Thymus (tissue), 11 donors: Measurements from ENCODE around the gene GNS. TPM values are rescaled to one million over a fixed set of nuclear protein-coding genes. Genes with fewer than 3 reads are reported as not detected.

ENCODE experiments used
- DNase-seq, 9 donors: peaks; one replicate each; pipeline ENCODE4 v3.0.0-alpha.2; 2013; ENCODE audit warnings: low spot score in 9 of 9, low read depth in 6 of 9, missing footprints in 1 of 9
- H3K27ac ChIP-seq, 2 donors: one replicate each; pipeline ENCODE4 v1.5.1; 2013; ENCODE audit warnings: control low read depth in 1 of 2, low read depth in 1 of 2, low read length in 1 of 2, mild to moderate bottlenecking in 1 of 2, moderate library complexity in 1 of 2
- H3K27me3 ChIP-seq, 2 donors: one replicate each; pipeline ENCODE4 v1.5.1; 2013; ENCODE audit warnings: low read length in 1 of 2; ENCODE audit not compliant: control insufficient read depth in 2 of 2, insufficient read depth in 1 of 2
- H3K36me3 ChIP-seq, 2 donors: one replicate each; pipeline ENCODE4 v1.5.1; 2013; ENCODE audit warnings: low read length in 1 of 2, mild to moderate bottlenecking in 1 of 2, moderate library complexity in 1 of 2; ENCODE audit not compliant: control insufficient read depth in 2 of 2, insufficient read depth in 2 of 2
- H3K4me1 ChIP-seq, 2 donors: one replicate each; pipeline ENCODE4 v1.5.1; 2013; ENCODE audit warnings: low read length in 2 of 2; ENCODE audit not compliant: control insufficient read depth in 2 of 2, insufficient read depth in 2 of 2
- H3K4me3 ChIP-seq, 2 donors: one replicate each; pipeline ENCODE4 v1.5.1; 2013; ENCODE audit warnings: low read length in 2 of 2, control low read depth in 1 of 2, mild to moderate bottlenecking in 1 of 2
- H3K9me3 ChIP-seq, 2 donors: one replicate each; pipeline ENCODE4 v1.5.1; 2013; ENCODE audit warnings: low read length in 1 of 2, mild to moderate bottlenecking in 1 of 2; ENCODE audit not compliant: control insufficient read depth in 2 of 2, insufficient read depth in 1 of 2
- WGBS: extraction: QIAGEN DNeasy Blood & Tissue Kit; methylation state at CpG from one replicate; pipeline ENCODE4 v1.1.7; 2013; 5-methylcytosine and 5-hydroxymethylcytosine counted together
- polyA plus RNA-seq: library from polyadenylated mRNA; stranded (reverse); fragments of 200-250 nt; gene quantifications from one replicate; pipeline ENCODE4 v1.2.3, GENCODE V29; 2013
- total RNA-seq: library from RNA; stranded (reverse); fragments of 120-200 nt; gene quantifications from one replicate; pipeline ENCODE4 v1.2.4, GENCODE V29; 2013
- donor health status: healthy.

GNS gene
- total and polyA plus RNA-seq, 2 donors: 21.2 to 27.2 TPM

GRCh38 chr12:64745259-64745807 lies 13.9 kb downstream of the GNS start:
- Histone ChIP-seq H3K27ac (no peak overlapping the region), H3K36me3 (peaks cover 20 to 43% of the 10 kb centered on the region in 2 donors), H3K4me3 (no peak overlapping the region), H3K27me3 (no peaks in the 10 kb centered on the region), H3K4me1 (no peaks in the 10 kb centered on the region), H3K9me3 (no peaks in the 10 kb centered on the region)
- 97% methylated on average over 7 of the region's 7 CpGs for WGBS
- no peak for DNase-seq

- no peak overlapping the region for H3K4me3 ChIP-seq
Observed at GRCh38 chr12:64744422-64745258, 14.6 kb downstream of the GNS start.

GRCh38 chr12:64743206-64743605 lies 16.0 kb downstream of the GNS start:
- Histone ChIP-seq H3K9me3 (no peaks in the 10 kb centered on the region), H3K4me1 (no peaks in the 10 kb centered on the region)
- 98% methylated on average over 3 of the region's 3 CpGs for WGBS

More at GRCh38 chr12:64744422-64745258, 14.6 kb downstream of the GNS start:
- no peak for DNase-seq
- Histone ChIP-seq H3K4me1 (no peaks in the 10 kb centered on the region), H3K36me3 (peaks cover 15 to 49% of the 10 kb centered on the region in 2 donors), H3K9me3 (no peaks in the 10 kb centered on the region), H3K27ac (no peak overlapping the region), H3K27me3 (no peaks in the 10 kb centered on the region)
- WGBS: 95% methylated on average over 5 of the region's 5 CpGs

GRCh38 chr12:64742416-64742815 lies 16.8 kb downstream of the GNS start:
- Histone ChIP-seq H3K27ac (no peak overlapping the region), H3K4me3 (no peak overlapping the region), H3K4me1 (no peaks in the 10 kb centered on the region), H3K27me3 (no peaks in the 10 kb centered on the region), H3K9me3 (no peaks in the 10 kb centered on the region), H3K36me3 (peaks cover 20 to 57% of the 10 kb centered on the region in 2 donors)
- DNase-seq: no peak
- WGBS: 94% methylated on average over 3 of the region's 3 CpGs

More at GRCh38 chr12:64743206-64743605, 16.0 kb downstream of the GNS start:
- Histone ChIP-seq H3K27ac (no peak overlapping the region), H3K4me3 (no peak overlapping the region), H3K27me3 (no peaks in the 10 kb centered on the region), H3K36me3 (peaks cover 20 to 57% of the 10 kb centered on the region in 2 donors)
- no peak for DNase-seq

- no peak overlapping the region for H3K4me3 ChIP-seq
- WGBS: 72% methylated on average over 2 of the region's 2 CpGs
- no peak overlapping the region for H3K27ac ChIP-seq
- no peaks in the 10 kb centered on the region for H3K9me3 ChIP-seq
- H3K4me1 ChIP-seq: no peaks in the 10 kb centered on the region
- H3K27me3 ChIP-seq: no peaks in the 10 kb centered on the region
- peaks cover 16 to 59% of the 10 kb centered on the region in 2 donors for H3K36me3 ChIP-seq
- DNase-seq: no peak
Observed at GRCh38 chr12:64740646-64741045, 18.6 kb downstream of the GNS start.

- Histone ChIP-seq H3K4me1 (no peaks in the 10 kb centered on the region), H3K4me3 (no peak overlapping the region), H3K27ac (no peak overlapping the region), H3K27me3 (no peaks in the 10 kb centered on the region), H3K9me3 (no peaks in the 10 kb centered on the region), H3K36me3 (peaks cover 13 to 54% of the 10 kb centered on the region in 2 donors)
- DNase-seq: no peak
- 96% methylated on average over 2 of the region's 2 CpGs for WGBS
Observed at GRCh38 chr12:64739778-64740177, 19.4 kb downstream of the GNS start.

- no peaks in the 10 kb centered on the region for H3K9me3 ChIP-seq
- peaks cover 8 to 36% of the 10 kb centered on the region in 2 donors for H3K36me3 ChIP-seq
- H3K4me3 ChIP-seq: no peak overlapping the region
- H3K4me1 ChIP-seq: no peaks in the 10 kb centered on the region
- 48% methylated on average over 1 of the region's 1 CpG for WGBS
- peak in 2 of 9 donors; percentile 18 to 37 for DNase-seq
- no peaks in the 10 kb centered on the region for H3K27me3 ChIP-seq
- H3K27ac ChIP-seq: no peak overlapping the region
Observed at GRCh38 chr12:64737539-64737938, 21.7 kb downstream of the GNS start.

- no peaks in the 10 kb centered on the region for H3K4me1 ChIP-seq
- H3K4me3 ChIP-seq: no peak overlapping the region
- 79% methylated on average over 1 of the region's 1 CpG for whole genome bisulfite sequencing
- H3K27ac ChIP-seq: no peak overlapping the region
- no peaks in the 10 kb centered on the region for H3K9me3 ChIP-seq
- peaks cover 5 to 33% of the 10 kb centered on the region in 2 donors for H3K36me3 ChIP-seq
- no peaks in the 10 kb centered on the region for H3K27me3 ChIP-seq
- no peak for DNase-seq
Observed at GRCh38 chr12:64736771-64737170, 22.4 kb downstream of the GNS start.

- DNase-seq: no peak
- H3K27me3 ChIP-seq: no peaks in the 10 kb centered on the region
- H3K4me1 ChIP-seq: no peaks in the 10 kb centered on the region
- H3K27ac ChIP-seq: no peak overlapping the region
- no peak overlapping the region for H3K4me3 ChIP-seq
- H3K36me3 ChIP-seq: peaks cover 5 to 30% of the 10 kb centered on the region in 2 donors
- no peaks in the 10 kb centered on the region for H3K9me3 ChIP-seq
Observed at GRCh38 chr12:64735442-64735841, 23.8 kb downstream of the GNS start.
